K562 (cell line): ENCODE data around the gene LAMA1. TPM values are rescaled to one million over a fixed set of nuclear protein-coding genes. Genes with fewer than 3 reads are reported as not detected.

ENCODE experiments used
- ATAC-seq: fragments of 200-7000 bp; cut with Tn5 transposase; 3 replicates; pipeline ENCODE4 v1.9.1; 2020; ENCODE audit warnings: moderate library complexity
- BruUV-seq: library from RNA; stranded (reverse); fragments of 400-500 nt; replicated peaks from 2 replicates; lab custom pipeline; 2021; lab: Mats Ljungman, UMichigan
- CTCF ChIA-PET: fragments of 300-600 bp; formaldehyde crosslinking; extraction: SDS; loops from one replicate; lab custom pipeline; 2021; ENCODE audit warnings: low intra/inter-chr PET ratio; lab: Yijun Ruan, JAX
- POLR2A ChIA-PET: fragments of 300-600, 350-650 bp; sonication (Branson Sonifier 250); formaldehyde crosslinking; extraction: SDS; loops from one replicate; lab custom pipeline; 2021; ENCODE audit warnings: antibody characterized with exemption, inconsistent platforms; lab: Yijun Ruan, JAX
- DNase-seq, 4 experiments: peaks; one replicate each; pipeline versions ENCODE4 v3.0.0 to v3.0.0-alpha.2; 2011 to 2018; ENCODE audit warnings: low spot score in 3 of 4, mixed read lengths in 3 of 4; ENCODE audit errors: extremely low read depth in 1 of 4
- FAIRE-seq: peaks from 2 replicates; lab custom pipeline; 2011; peaks lifted over from hg19 to GRCh38; lab: Jason Lieb, UNC
- H2AFZ ChIP-seq: 2 replicates; pipeline ENCODE4 v1.6.0; 2011; ENCODE audit warnings: low read depth, low read length, control low read depth, inconsistent platforms
- H3K27ac ChIP-seq: fragments of 200-600 bp; 3 replicates; pipeline ENCODE4 v1.8.0; 2011; ENCODE audit warnings: low read depth, mild to moderate bottlenecking, control low read depth, inconsistent platforms, low read length, moderate library complexity, mixed read lengths; ENCODE audit errors: extremely low read depth
- H3K27me3 ChIP-seq, 2 experiments: fragments of 300-600 bp in 1 of 2; 2 replicates in 1 of 2; 3 replicates in 1 of 2; pipeline versions ENCODE4 v1.6.0 to v1.8.0; 2011; ENCODE audit warnings: inconsistent platforms in 2 of 2, low read length in 2 of 2, mild to moderate bottlenecking in 1 of 2, mixed read lengths in 1 of 2, moderate library complexity in 1 of 2; ENCODE audit not compliant: control insufficient read depth in 2 of 2, insufficient read depth in 2 of 2
- H3K36me3 ChIP-seq: fragments of 300-600 bp; 3 replicates; pipeline ENCODE4 v1.8.0; 2011; ENCODE audit warnings: mild to moderate bottlenecking, low read length, inconsistent platforms; ENCODE audit not compliant: control insufficient read depth, insufficient read depth
- H3K4me1 ChIP-seq, 2 experiments: fragments of 200-600 bp in 1 of 2; replicated peaks in 1 of 2; 2 replicates in 1 of 2; 3 replicates in 1 of 2; pipeline versions ENCODE4 v1.5.1 to v1.8.0; 2011; ENCODE audit warnings: inconsistent platforms in 2 of 2, low read length in 2 of 2, mild to moderate bottlenecking in 1 of 2, mixed read lengths in 1 of 2, moderate library complexity in 1 of 2; ENCODE audit not compliant: control insufficient read depth in 2 of 2, insufficient read depth in 2 of 2
- H3K4me2 ChIP-seq: 2 replicates; pipeline ENCODE4 v1.6.1; 2011; ENCODE audit warnings: low read length, control low read depth, inconsistent platforms, mixed read lengths; ENCODE audit not compliant: insufficient read depth
- H3K4me3 ChIP-seq: fragments of 200-600 bp; sonication (generic), shearing (Covaris generic); 2 replicates; pipeline ENCODE4 v1.5.1; 2016; ENCODE audit warnings: control low read depth, inconsistent platforms
- H3K79me2 ChIP-seq: fragments of 200-600 bp; 3 replicates; pipeline ENCODE4 v1.8.0; 2011; ENCODE audit warnings: low read length, inconsistent platforms; ENCODE audit not compliant: control insufficient read depth, insufficient read depth
- H3K9ac ChIP-seq, 2 experiments: 2 replicates each; pipeline versions ENCODE4 v1.6.0 to v1.6.1; 2011; ENCODE audit warnings: low read depth in 2 of 2, low read length in 2 of 2, control low read depth in 1 of 2, inconsistent platforms in 1 of 2, mild to moderate bottlenecking in 1 of 2, mixed read lengths in 1 of 2; ENCODE audit not compliant: insufficient read depth in 1 of 2
- H3K9me1 ChIP-seq: one replicate; pipeline ENCODE4 v1.6.0; 2011; ENCODE audit warnings: inconsistent platforms, mild to moderate bottlenecking, low read length, moderate library complexity; ENCODE audit not compliant: control insufficient read depth, insufficient read depth
- H3K9me3 ChIP-seq: replicated peaks from 2 replicates; pipeline ENCODE4 v1.5.1; 2011; ENCODE audit warnings: low read depth, low read length, inconsistent platforms; ENCODE audit not compliant: control insufficient read depth, insufficient read depth
- H4K20me1 ChIP-seq: replicated peaks from 2 replicates; pipeline ENCODE4 v1.6.1; 2011; ENCODE audit warnings: low read length, inconsistent platforms, mixed read lengths; ENCODE audit not compliant: control insufficient read depth, insufficient read depth
- CHCHD3 ChIP-seq: fragments of 250-450 bp; sonication (Bioruptor Pico); IDR thresholded peaks from 2 replicates; pipeline ENCODE4 v2.1.2; 2022; ENCODE audit warnings: mild to moderate bottlenecking
- KDM4B ChIP-seq, 2 experiments: fragments of 450-650 bp in 1 of 2; sonication (generic) in 1 of 2; IDR thresholded peaks; 2 replicates each; pipeline ENCODE4 v1.6.1; 2016 to 2017; ENCODE audit warnings: borderline replicate concordance in 2 of 2, antibody characterized with exemption in 1 of 2, low read depth in 1 of 2, mild to moderate bottlenecking in 1 of 2
- MYBL2 ChIP-seq, 2 experiments: fragments of 450-650 bp in 1 of 2; sonication (generic) in 1 of 2; formaldehyde crosslinking in 1 of 2; IDR thresholded peaks; 2 replicates each; pipeline versions ENCODE4 v1.6.1 to v1.8.1; 2017 to 2022; ENCODE audit warnings: borderline replicate concordance in 1 of 2, inconsistent platforms in 1 of 2, low read depth in 1 of 2, mild to moderate bottlenecking in 1 of 2, missing genetic modification reagents in 1 of 2, moderate library complexity in 1 of 2
- SMARCB1 ChIP-seq: IDR thresholded peaks from 2 replicates; pipeline ENCODE4 v1.6.1; 2011; ENCODE audit warnings: improper control_type of control experiment, low read depth; ENCODE audit not compliant: insufficient read length
- SMC3 ChIP-seq: conservative IDR thresholded peaks from 2 replicates; pipeline ENCODE4 v1.6.1; 2011; ENCODE audit warnings: low read depth, low read length, improper control_type of control experiment; ENCODE audit not compliant: insufficient read depth
- TFAP4 ChIP-seq: sonication (generic); formaldehyde crosslinking; IDR thresholded peaks from 2 replicates; pipeline ENCODE4 v1.8.0; 2022; ENCODE audit warnings: missing genetic modification reagents, mild to moderate bottlenecking, moderate library complexity, borderline replicate concordance
- TGIF2 ChIP-seq: sonication (generic); formaldehyde crosslinking; IDR thresholded peaks from 2 replicates; pipeline ENCODE4 v1.8.1; 2022; ENCODE audit warnings: mild to moderate bottlenecking, missing genetic modification reagents, moderate library complexity
- ZNF224 ChIP-seq: sonication (generic); formaldehyde crosslinking; IDR thresholded peaks from 2 replicates; pipeline ENCODE4 v1.8.0; 2022; ENCODE audit warnings: mild to moderate bottlenecking, missing genetic modification reagents
- ZNF232 ChIP-seq: sonication (generic); formaldehyde crosslinking; IDR thresholded peaks from 2 replicates; pipeline ENCODE4 v1.8.0; 2022; ENCODE audit warnings: mild to moderate bottlenecking, missing genetic modification reagents
- ZNF318 ChIP-seq, 2 experiments: fragments of 450-650 bp; IDR thresholded peaks; 2 replicates each; pipeline ENCODE4 v1.6.1; 2016; ENCODE audit warnings: mild to moderate bottlenecking in 2 of 2, borderline replicate concordance in 1 of 2, low read depth in 1 of 2, moderate library complexity in 1 of 2
- ZNF347 ChIP-seq: fragments of 450-650 bp; formaldehyde crosslinking; IDR thresholded peaks from 2 replicates; pipeline ENCODE4 v1.4.0; 2020; ENCODE audit warnings: low read depth, mild to moderate bottlenecking, moderate library complexity
- WGBS: fragments of 100-300 bp; shearing (Covaris generic); methylation state at CpG from one replicate; pipeline ENCODE4 v1.1.6; 2016; ENCODE audit warnings: low coverage, mixed read lengths; ENCODE audit not compliant: insufficient coverage; ENCODE audit errors: missing lambda C conversion rate; 5-methylcytosine and 5-hydroxymethylcytosine counted together
- in situ Hi-C: fragments of 300-500 bp; cut with MboI; formaldehyde crosslinking; loops from 4 replicates; pipeline ENCODE4 v1.15.0; 2018; ENCODE audit warnings: inconsistent platforms, mixed read lengths
- intact Hi-C: fragments of 100-400 bp; cut with micrococcal nuclease; formaldehyde crosslinking; loops from 2 replicates; pipeline ENCODE4 v1.14.2; 2022
- polyA plus RNA-seq, 8 experiments: library from polyadenylated mRNA; depleted of rRNA in 4 of 8; stranded (reverse) in 5 of 8; unstranded in 3 of 8; fragments of >200 nt; fragmentation: Nextera tagmentation in 2 of 8; fragmentation: Illumina TruSeq in 1 of 8; extraction: Ambion mirVana in 2 of 8; extraction: Trizol in 1 of 8; gene quantifications; 2 replicates each; pipeline versions ENCODE4 v1.2.1 to v1.2.3, GENCODE V29; 2011 to 2014; ENCODE audit warnings: inconsistent platforms in 1 of 8, missing spikeins in 1 of 8
- total RNA-seq, 7 experiments: library from RNA; depleted of rRNA in 6 of 7; stranded (reverse); fragments of >200 nt in 6 of 7; fragmentation: Illumina TruSeq in 2 of 7; extraction: Trizol in 2 of 7; gene quantifications; 2 replicates each; pipeline versions ENCODE4 v1.2.1 to v1.2.3, GENCODE V29; 2011 to 2021; ENCODE audit warnings: low replicate concordance in 1 of 7

LAMA1 gene
- total and polyA plus RNA-seq, 9 of the 15 experiments (the other 6 are each of a cell fraction or from before 2014, with no cell fraction given): 0.04 TPM; not detected in 8

GRCh38 chr18:6994771-6995430 lies 122.7 kb downstream of the LAMA1 start:
- H3K4me3 ChIP-seq: no peak overlapping the region
- in situ Hi-C loops: no loop called here
- FAIRE-seq (no peak), ATAC-seq (no peak), DNase-seq (no peak)
- H3K9me3 ChIP-seq: no peaks in the 10 kb centered on the region
- ChIA-PET POLR2A (interaction anchor here (0.6 to 1.0 kb wide), 2 partner anchors 8 to 34 kb away, joined by 3 read pairs; no protein-coding TSS in a partner anchor), CTCF (interaction anchor here (0.5 kb wide), 1 partner anchor 852 kb away, joined by 3 read pairs; no protein-coding TSS in a partner anchor)
- no peaks in the 10 kb centered on the region; a peak in 1 of 5 replicates for H3K4me1 ChIP-seq
- no peaks in the 10 kb centered on the region for H3K9me1 ChIP-seq
- no peak overlapping the region for H3K9ac ChIP-seq
- no TSS peak for BruUV-seq
- intact Hi-C loops: no loop called here
- no peaks in the 10 kb centered on the region for H3K79me2 ChIP-seq
- H3K4me2 ChIP-seq: no peak overlapping the region
- peaks cover 13 to 32% of the 10 kb centered on the region in 2 experiments; a peak in 3 of 5 replicates for H3K27me3 ChIP-seq
- no peak overlapping the region for H3K27ac ChIP-seq
- no peak overlapping the region for H2AFZ ChIP-seq
- H4K20me1 ChIP-seq: no peaks in the 10 kb centered on the region
- WGBS: 0% methylated on average over 7 of the region's 7 CpGs
- H3K36me3 ChIP-seq: no peaks in the 10 kb centered on the region
- no peak for TF ChIP-seq ZNF224 (CRISPR knock-in tag)
- no peak for TF ChIP-seq KDM4B (IDR thresholded peaks at IDR 0.05; ENCODE audit: borderline replicate concordance in 2 of 2, low read depth in 1 of 2)
- TF ChIP-seq ZNF318 (IDR thresholded peaks at IDR 0.05; ENCODE audit: borderline replicate concordance in 1 of 2, low read depth in 1 of 2): no peak
- TF ChIP-seq ZNF232 (CRISPR knock-in tag): no peak
- no peak for TF ChIP-seq TGIF2 (CRISPR knock-in tag)
- TF ChIP-seq SMARCB1: no peak
- no peak for TF ChIP-seq CHCHD3 (CRISPR knock-in tag)
- TF ChIP-seq MYBL2 (IDR thresholded peaks at IDR 0.05; ENCODE audit: low read depth): no peak
- TF ChIP-seq MYBL2 (CRISPR knock-in tag; IDR thresholded peaks at IDR 0.05; ENCODE audit: borderline replicate concordance): no peak
- TF ChIP-seq TFAP4 (CRISPR knock-in tag): no peak
- TF ChIP-seq SMC3: no peak
- TF ChIP-seq ZNF347 (CRISPR knock-in tag): no peak
